Measurements from ENCODE around the gene COL4A2. TPM values are rescaled to one million over a fixed set of nuclear protein-coding genes. Genes with fewer than 3 reads are reported as not detected.

COL4A2 gene
- polyA plus RNA-seq, 3 donors, result 93.5 to 632 (median 260) TPM

DNA sequence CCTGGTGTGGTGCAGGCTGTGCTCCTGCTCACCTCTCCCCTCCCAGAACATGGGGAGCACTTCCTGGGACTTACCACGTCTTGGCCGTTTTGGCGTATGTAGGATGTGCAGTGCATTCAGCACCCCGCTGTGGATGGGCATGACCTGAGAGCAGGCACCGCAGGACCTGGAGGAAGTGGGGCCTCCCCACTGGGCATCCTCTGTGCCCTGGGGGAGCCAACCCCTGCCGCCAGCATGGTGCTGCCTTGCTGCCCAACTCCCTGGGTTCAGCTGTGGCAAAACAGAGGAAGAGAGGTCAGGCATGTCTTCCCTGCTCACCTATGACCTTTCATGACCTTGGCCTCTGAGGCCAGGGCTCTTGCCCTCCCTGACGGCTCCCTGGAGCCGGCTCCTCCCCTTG lies 150.9 kb downstream of the COL4A2 start:
- no peak overlapping the region for H3K27ac ChIP-seq (ENCODE audit: low read depth, low read length)
- WGBS, 3 donors, result 73 to 90% (median 76%) methylated on average over 7 to 8 of the region's 8 CpGs

DNA sequence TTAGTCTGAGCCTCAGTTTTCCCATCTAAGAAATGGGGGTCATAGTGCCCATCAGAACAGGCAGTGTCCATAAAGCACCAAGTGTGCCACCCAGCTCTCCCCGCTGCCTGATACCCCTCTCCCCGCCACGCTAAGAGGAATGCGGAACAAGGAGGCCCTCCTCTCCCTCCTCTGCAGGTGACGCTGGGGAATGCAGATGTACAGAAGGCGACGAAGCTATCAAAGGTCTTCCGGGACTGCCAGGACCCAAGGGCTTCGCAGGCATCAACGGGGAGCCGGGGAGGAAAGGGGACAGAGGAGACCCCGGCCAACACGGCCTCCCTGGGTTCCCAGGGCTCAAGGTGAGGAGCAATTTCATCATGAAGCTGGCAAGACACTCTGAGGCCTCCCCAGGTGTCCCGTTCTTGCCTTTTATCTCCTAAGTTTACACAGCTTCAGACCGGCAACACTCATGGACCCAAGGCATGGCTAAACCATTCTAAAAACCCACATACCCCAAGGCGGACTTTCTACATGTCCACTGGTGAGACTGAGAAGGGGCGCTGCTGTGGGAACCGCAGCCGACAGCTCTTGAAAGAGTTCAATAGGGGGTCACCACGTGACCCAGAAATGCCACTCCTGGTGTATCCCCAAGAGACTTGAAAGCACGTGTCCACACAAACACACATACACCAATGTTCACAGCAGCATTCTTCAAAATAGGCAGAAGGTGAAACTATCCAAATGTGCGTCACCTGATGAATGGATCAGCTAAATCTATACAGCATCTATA lies 151.7 kb downstream of the COL4A2 start:
- H3K27ac ChIP-seq (ENCODE audit: low read depth, low read length), result no peak overlapping the region
- 79 to 80% (median 80%) methylated on average over 22 of the region's 22 CpGs for WGBS, 3 donors

DNA sequence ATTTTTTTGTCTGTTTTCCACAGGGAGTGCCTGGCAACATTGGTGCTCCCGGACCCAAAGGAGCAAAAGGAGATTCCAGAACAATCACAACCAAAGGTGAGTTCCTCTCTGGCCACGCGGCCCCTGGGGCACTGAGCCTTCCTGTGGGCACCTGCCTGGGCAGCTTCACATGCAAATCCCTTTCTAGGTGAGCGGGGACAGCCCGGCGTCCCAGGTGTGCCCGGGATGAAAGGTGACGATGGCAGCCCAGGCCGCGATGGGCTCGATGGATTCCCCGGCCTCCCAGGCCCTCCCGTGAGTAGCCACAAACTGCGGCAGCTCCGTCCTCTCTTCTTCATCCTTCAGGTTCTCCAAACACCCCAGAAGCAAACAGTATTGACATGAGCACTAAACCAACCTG lies 155.0 kb downstream of the COL4A2 start:
- WGBS, 3 donors, result 89 to 93% (median 92%) methylated on average over 15 of the region's 15 CpGs

DNA sequence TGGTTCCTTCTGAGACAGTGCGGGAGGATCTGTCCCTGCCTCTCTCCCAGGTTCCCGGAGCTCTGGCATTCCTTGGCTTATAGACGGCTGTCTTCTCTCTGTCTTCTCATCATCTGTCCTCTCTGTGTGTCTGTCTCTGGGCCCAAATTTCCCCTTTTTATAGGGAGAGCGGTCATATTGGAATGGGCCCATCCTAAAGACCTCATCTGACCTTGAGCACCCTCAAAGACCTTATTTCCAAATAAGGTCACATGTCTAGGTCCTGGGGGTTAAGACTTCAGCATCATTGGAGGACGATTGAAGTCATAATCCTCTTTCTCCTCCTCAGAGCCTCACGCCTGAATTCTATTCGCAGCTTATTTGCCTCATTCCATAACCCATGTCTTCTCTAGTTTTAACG lies 156.1 kb downstream of the COL4A2 start:
- H3K27ac ChIP-seq (ENCODE audit: low read depth, low read length), result no peak overlapping the region
- 74 to 80% (median 79%) methylated on average over 8 of the region's 8 CpGs for WGBS, 3 donors

More for the DNA sequence above, 155.0 kb downstream of the COL4A2 start:
- no peak overlapping the region for H3K27ac ChIP-seq (ENCODE audit: low read depth, low read length)

DNA sequence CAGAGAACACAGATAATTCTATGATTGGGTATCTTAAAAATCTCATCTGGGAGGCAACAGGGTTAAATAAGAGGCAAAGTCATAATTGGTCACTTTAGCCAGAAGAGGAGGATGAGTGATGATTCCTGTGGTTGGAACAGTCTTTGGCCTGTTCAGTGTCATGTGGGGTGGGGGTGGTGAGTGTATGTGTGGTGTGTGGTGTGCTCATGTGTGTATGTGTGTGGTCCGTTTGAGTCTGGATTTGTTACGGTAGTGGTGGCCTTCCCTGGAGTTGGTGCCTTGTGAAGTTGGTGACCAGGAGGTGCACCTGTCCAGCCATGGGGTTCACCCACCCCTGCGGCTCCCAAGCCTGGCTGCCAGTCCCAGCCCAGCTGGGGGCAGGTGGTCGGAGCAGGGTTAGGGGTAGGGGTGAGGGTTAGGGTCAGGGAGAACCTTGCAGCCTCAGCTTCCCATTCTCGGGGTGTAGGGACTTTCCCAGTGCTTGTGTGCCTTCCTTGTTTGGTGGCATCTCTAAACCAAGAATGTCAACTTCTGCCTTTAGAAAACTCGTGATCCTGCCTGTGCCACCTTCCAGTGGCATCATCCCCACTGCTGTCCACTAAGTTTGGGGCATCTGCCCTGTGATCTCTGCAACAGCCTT lies 156.9 kb downstream of the COL4A2 start:
- 75 to 85% (median 82%) methylated on average over 6 of the region's 6 CpGs for WGBS, 3 donors
- H3K27ac ChIP-seq (ENCODE audit: low read depth, low read length), result no peak overlapping the region

DNA sequence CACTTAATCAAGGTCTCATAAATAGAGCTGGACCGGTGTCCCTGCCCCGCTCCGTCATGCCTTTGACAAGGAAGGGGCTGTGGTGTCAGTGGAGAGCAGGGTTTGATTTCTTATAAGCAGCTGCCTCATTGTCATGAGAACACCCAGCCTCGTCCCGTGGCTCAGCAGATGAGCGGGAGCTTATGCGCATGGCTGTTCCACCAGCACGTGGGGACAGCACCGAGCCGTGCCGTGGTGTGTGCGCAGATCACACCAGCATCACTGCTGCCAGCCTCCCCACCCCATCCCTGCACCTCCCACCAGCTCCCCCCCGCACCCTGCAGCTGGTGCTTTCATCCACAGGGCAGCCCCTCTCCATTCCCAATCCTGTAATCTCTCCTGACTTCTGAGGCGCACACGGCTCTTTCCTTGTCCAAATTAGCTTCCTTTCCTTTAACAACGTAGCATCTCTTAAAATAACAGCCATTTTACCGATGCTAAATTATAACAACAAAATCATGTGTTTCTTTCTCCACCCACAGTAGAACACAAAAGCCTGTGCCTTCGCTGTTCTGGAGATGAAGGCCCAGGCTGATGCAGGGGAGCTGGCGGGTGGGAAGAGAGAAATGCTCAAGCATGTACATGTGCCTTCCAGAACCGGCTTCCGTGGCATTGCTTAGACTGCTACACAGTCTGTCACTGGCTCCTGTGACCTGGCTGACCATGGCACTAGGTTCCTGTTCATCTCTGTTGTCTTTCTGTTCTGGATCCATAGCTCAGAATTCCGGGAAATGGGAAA lies 157.7 kb downstream of the COL4A2 start:
- 84 to 89% (median 87%) methylated on average over 22 of the region's 22 CpGs for WGBS, 3 donors
- H3K27ac ChIP-seq (ENCODE audit: low read depth, low read length), result no peak overlapping the region

DNA sequence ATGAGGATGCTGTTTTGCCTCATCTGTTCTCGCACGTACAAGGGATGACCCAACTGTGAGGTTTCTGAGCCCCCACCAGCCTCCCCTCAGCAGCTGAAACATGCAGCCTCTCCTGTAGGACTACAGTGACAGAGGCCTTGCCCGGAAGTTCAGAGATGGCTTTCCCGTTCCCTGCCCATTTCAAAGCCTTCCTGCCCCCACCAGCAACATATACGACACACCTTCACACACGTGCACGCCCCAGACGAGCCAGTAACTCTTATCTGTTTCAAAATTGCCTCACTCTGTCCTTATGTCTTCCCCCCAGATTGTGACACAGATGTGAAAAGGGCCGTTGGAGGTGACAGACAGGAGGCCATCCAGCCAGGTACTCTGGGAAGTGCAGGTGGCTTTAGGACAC lies 158.6 kb downstream of the COL4A2 start:
- WGBS, 3 donors, result 75 to 88% (median 83%) methylated on average over 9 of the region's 9 CpGs
- H3K27ac ChIP-seq (ENCODE audit: low read depth, low read length), result no peak overlapping the region

DNA sequence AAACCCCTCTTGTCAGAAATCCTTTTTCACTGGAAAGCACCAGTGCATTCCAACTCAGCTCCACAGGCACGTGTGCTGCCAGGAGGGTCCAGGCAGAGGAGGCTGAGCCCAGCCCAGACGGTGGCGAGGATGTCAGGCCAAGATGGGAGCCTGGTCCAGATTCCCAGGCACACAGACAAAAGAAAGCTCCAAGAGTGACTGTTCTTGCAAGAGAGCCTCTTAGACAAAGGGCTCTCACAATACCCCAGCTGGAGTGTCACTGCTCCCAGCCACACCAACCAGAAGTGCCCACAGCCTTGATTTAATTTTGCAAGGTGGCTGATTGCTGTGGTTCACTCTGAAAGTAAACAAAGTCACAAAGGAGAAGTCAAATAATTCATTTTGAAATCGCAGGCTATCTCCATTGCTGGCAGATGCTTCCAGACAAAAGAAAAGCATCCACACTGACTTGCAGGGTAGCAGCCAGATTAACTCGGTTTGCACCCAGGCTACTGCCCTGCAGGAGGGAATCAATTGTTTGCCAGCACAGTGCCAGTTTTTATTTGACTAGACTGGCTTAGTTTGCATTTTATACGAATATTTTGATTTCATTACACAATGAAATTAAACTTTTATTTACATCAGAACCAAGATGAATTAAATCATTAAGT lies 159.3 kb downstream of the COL4A2 start:
- 72 to 79% (median 74%) methylated on average over 6 of the region's 6 CpGs for WGBS, 3 donors
- H3K27ac ChIP-seq (ENCODE audit: low read depth, low read length), result no peak overlapping the region

DNA sequence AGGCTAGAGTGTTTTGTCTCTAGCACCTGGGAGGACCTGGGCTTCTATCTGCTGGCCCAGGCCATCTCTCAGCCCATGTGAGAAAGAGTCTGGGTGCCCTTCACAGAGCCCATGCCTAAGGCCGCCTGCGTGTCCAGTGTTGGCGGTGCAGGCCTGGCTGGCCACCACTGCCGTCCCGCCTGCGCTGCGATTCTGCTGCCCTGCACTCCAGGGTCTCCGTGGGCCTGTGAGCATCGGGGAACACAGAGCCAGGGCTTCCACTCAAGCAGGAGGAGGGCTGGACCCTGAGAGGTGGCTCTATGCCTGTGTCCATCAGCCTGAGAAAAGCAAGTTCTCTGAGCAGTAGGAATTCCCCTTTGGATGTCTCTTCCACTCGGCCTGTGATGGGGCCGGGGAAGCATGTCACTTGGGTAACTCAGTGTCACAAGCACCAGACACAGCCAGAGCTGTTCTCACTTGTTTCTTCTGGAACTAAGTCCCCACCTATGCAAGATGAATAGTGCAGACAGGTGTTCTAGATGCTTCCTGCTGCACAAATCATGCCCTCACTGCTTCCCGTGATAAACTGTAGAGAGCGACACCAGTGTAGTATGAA lies 160.5 kb downstream of the COL4A2 start:
- WGBS, 3 donors, result 93 to 96% (median 95%) methylated on average over 13 of the region's 13 CpGs

DNA sequence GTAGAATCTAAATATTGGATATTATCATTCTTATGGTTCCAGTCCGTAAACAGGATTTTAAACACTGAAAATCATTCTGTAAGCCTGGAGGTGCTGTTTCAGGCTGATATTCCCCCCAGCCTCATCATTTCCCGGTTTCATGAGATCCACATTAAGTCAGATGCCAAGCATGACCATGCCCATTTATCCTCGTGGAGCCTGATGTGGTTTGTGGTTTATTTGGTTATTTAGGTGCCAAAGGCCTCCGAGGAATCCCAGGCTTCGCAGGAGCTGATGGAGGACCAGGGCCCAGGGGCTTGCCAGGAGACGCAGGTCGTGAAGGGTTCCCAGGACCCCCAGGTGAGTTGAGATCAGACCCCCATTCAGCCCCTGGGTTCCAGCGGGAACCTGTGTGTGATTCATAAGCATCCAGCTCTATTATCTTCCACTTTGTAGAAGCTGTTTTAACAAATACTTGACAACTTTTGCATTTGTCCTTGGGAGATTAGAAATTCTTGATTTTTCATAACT lies 162.0 kb downstream of the COL4A2 start:
- WGBS, 3 donors, result 84 to 87% (median 87%) methylated on average over 8 of the region's 8 CpGs
- H3K27ac ChIP-seq (ENCODE audit: low read depth, low read length), result no peak overlapping the region

More for the DNA sequence above, 160.5 kb downstream of the COL4A2 start:
- H3K27ac ChIP-seq (ENCODE audit: low read depth, low read length), result no peak overlapping the region

DNA sequence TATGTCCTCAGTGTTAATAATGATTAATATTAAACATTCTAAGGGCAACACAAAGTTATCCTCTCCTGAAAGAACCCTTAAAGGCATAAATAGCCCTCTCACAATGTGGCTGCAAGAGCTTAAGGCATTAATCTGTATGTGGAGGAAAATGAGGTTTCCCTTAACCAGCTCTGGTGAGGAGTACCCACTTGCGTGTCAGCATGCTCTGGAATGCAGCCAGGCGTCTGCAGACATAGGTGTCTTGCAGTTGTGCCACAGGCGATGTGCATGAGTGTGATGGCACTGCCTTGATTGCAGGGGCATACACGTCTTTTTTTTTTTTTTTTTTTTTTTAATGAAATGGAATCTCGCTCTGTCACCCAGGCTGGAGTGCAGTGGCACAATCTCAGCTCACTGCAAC lies 162.5 kb downstream of the COL4A2 start:
- H3K27ac ChIP-seq (ENCODE audit: low read depth, low read length), result no peak overlapping the region
- 68 to 84% (median 78%) methylated on average over 4 to 5 of the region's 5 CpGs for WGBS, 3 donors

DNA sequence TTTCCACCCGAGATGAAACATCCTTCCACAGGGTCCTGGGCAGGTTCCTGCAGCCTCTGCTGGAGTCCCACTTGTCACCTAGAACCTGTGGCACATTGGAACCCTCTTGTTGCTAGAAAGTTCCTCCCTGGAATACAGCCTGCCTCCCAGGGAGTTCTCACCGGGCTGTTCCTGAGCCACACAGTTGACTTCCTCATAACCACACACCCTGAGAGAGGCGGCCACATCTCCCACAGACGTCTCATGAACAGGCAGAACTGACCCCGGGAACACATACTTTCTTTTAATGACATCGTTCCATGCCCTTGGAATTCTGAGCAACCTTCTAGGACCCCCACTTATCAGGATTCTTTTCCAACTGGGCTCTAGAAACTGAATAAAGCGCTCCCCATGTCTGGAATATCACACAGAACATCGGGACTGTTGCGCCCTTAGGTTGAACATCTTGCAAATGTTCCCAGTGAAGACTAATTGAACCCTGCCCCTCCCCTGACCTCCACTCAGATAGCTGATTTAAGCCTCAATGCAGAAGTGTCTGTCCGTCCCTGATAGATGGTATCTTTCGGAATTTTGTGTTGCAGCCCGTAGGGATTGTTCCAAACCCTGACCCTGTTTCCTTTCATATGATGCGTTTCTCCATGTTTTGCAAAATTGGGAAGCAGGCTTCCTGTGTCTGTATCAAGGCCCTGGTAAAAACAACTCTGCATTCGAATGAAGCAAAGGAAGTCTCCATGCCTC lies 163.4 kb downstream of the COL4A2 start:
- no peak overlapping the region for H3K27ac ChIP-seq (ENCODE audit: low read depth, low read length)
- 64 to 84% (median 68%) methylated on average over 14 of the region's 14 CpGs for WGBS, 3 donors

DNA sequence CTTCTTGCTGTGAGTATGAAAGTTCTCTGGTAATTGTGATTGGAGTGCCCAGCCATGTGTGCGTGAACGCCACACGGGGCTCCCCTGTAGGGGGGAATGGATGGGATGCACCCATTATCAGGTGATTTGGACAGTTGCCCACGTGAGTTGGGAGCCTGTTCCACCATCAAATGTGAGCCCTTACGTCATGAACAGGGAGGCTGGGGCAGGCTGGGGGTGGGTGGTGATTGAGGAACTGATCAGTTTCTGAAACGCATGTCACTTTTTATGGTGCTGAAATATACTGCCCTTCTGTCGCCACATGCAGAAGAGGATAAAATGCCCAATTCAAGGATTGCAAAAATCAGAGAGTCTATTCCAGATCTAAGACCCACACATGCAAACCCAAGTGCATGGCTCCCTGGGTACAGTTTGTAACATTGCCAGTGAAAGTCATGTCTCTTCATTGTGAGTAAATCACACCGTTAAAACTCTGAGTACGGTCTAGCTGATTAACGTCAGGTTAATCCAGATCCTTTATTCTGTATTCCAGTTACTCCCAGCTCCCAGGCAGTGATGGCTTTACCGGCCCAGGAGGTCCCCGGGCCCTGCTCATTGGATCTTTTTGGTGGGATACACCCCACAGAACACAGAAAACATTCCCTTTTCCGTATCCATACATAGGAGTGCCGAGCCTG lies 164.2 kb downstream of the COL4A2 start:
- WGBS, 3 donors, result 72 to 79% (median 73%) methylated on average over 14 of the region's 14 CpGs
- H3K27ac ChIP-seq (ENCODE audit: low read depth, low read length), result no peak overlapping the region

DNA sequence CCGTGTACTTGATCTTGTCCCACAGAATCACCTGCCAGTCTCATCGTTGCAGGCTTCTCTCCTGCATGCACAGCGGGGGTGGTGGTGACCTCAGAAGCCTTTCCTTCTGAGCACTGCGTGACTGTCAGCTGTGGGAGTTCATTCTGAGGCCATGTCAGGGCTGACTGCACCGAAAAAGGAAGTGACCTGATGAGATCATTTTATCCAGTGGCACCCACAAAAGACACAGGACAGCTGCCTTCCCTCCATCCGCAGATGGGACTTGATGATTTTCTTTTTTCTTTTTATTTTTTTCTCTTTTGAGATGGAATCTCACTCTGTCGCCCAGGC lies 164.7 kb downstream of the COL4A2 start:
- WGBS, 3 donors, result 31 to 83% (median 37%) methylated on average over 6 to 7 of the region's 7 CpGs
- no peak overlapping the region for H3K27ac ChIP-seq (ENCODE audit: low read depth, low read length)

DNA sequence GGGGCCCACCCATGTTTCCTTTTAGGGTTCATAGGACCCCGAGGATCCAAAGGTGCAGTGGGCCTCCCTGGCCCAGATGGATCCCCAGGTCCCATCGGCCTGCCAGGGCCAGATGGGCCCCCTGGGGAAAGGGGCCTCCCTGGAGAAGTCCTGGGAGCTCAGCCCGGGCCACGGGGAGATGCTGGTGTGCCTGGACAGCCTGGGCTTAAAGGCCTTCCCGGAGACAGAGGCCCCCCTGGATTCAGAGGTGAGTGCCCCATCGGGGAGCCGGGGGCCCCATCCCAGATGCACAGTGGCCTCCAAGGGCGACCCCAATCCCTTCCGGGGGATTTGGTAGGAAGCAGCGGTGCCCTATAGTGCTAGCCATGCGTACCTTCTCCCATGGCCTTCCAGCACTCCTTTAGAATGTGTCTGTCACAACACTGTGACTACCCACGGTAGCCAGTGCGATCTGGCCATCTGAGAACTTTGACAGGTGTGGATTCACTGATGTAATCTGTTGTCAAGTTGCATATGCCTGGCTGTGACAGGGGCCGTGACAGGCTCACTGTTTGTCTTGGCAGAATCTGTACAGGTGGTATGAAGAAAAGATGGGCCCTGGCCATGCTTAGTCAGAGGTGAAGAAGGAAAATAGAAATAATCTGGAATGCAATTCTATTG lies 165.9 kb downstream of the COL4A2 start:
- no peak overlapping the region for H3K27ac ChIP-seq (ENCODE audit: low read depth, low read length)
- WGBS, 3 donors, result 82 to 92% (median 92%) methylated on average over 14 of the region's 14 CpGs

DNA sequence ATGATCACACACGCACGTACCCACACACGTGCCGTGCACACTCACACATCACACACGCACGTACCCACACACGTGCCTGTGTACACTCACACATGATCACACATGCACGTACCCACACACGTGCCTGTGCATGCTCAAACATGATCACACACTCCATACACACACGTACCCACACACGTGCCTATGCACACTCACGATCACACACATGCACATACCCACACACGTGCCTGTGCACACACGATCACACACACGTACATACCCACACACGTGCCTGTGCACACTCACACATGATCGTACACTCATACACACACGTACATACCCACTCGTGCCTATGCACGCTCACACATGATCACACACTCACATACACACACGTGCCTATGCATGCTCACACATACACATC lies 167.6 kb downstream of the COL4A2 start:
- 90 to 94% (median 93%) methylated on average over 21 of the region's 21 CpGs for WGBS, 3 donors
- H3K27ac ChIP-seq (ENCODE audit: low read depth, low read length), result no peak overlapping the region

DNA sequence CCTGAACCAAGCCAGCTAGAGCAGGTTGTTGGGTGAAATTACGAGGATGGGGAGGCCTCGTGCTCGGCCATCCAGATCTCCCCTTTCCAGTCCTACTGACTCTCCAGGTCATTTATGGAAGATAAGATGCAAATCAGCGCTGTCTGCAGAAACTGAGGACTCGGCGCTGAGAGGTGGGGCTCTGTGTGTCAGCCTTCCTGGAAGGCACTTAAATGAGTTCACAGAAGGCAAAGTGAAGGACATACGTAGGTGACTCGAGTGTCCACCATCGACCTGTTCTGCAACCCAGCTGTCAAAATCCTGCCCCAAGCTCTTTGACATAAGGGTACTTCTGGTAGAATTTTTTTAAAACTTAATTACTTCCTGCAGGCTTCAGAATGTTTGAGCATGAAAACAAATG lies 168.0 kb downstream of the COL4A2 start:
- no peak overlapping the region for H3K27ac ChIP-seq (ENCODE audit: low read depth, low read length)
- WGBS, 3 donors, result 74 to 75% (median 74%) methylated on average over 9 of the region's 9 CpGs

Measured in adipose tissue (tissue), 3 donors.